ENCODE measurements around the gene TMEM190.

GRCh38 chr19:55383279-55384130, 6.9 kb downstream of the TMEM190 start:
- peak; percentile 11 for TF ChIP-seq CTCF (IDR thresholded peaks at IDR 0.05; ENCODE audit: poor library complexity)
- no peak for TF ChIP-seq EZH2 (IDR thresholded peaks at IDR 0.05; ENCODE audit: borderline replicate concordance)

All from hepatocyte (in vitro differentiated cells).